Measurements from ENCODE around the gene FXYD6. TPM values are rescaled to one million over a fixed set of nuclear protein-coding genes. Genes with fewer than 3 reads are reported as not detected.

Gene FXYD6
- total and polyA plus RNA-seq, 4 donors, result 4.7 to 22.5 (median 12.3) TPM

GRCh38 chr11:117877120-117877784 lies 794 bp upstream of the FXYD6 start:
- Histone ChIP-seq H3K27me3 (ENCODE audit: control insufficient read depth in 4 of 4, insufficient read depth in 4 of 4, low read length in 3 of 4) (peaks cover 0 to 19% (median 1%) of the 10 kb centered on the region in 4 donors), H3K36me3 (ENCODE audit: control insufficient read depth in 4 of 4, insufficient read depth in 3 of 4, low read depth in 1 of 4, low read length in 3 of 4) (no peaks in the 10 kb centered on the region), H3K9ac (ENCODE audit: low read depth in 1 of 2, low read length in 2 of 2) (no peak overlapping the region), H3K4me1 (ENCODE audit: control insufficient read depth in 4 of 4, insufficient read depth in 4 of 4, low read length in 3 of 4) (peaks cover 0 to 15% (median 8%) of the 10 kb centered on the region in 4 donors), H3K27ac (ENCODE audit: low read depth in 1 of 2, low read length in 2 of 2) (peak overlapping the region; percentile 6 to 77), H3K4me3 (ENCODE audit: low read depth in 1 of 3, low read length in 3 of 3) (peak overlapping the region in 1 of 3 donors; percentile 44), H3K9me3 (ENCODE audit: control insufficient read depth in 4 of 4, low read length in 3 of 4) (no peaks in the 10 kb centered on the region)
- DNase-seq (ENCODE audit: low spot score), result peak; percentile 28
- 30% methylated on average over 12 of the region's 12 CpGs for WGBS
- TF ChIP-seq RAD21 (IDR thresholded peaks at IDR 0.05), result no peak
- no peak for TF ChIP-seq GABPA (IDR thresholded peaks at IDR 0.05 in 1 of 2, conservative IDR thresholded peaks at IDR 0.05 in 1 of 2)
- TF ChIP-seq ZBTB33 (IDR thresholded peaks at IDR 0.05), result no peak
- no peak for TF ChIP-seq JUND (IDR thresholded peaks at IDR 0.05)

GRCh38 chr11:117876059-117876340 lies 458 bp downstream of the FXYD6 start:
- Histone ChIP-seq H3K4me1 (ENCODE audit: control insufficient read depth in 4 of 4, insufficient read depth in 4 of 4, low read length in 3 of 4) (peaks cover 0 to 15% (median 8%) of the 10 kb centered on the region in 4 donors), H3K27ac (ENCODE audit: low read depth in 1 of 2, low read length in 2 of 2) (peak overlapping the region; percentile 59 to 61), H3K9ac (ENCODE audit: low read depth in 1 of 2, low read length in 2 of 2) (peak overlapping the region in 1 of 2 donors; percentile 22), H3K27me3 (ENCODE audit: control insufficient read depth in 4 of 4, insufficient read depth in 4 of 4, low read length in 3 of 4) (peaks cover 0 to 16% (median 1%) of the 10 kb centered on the region in 4 donors), H3K36me3 (ENCODE audit: control insufficient read depth in 4 of 4, insufficient read depth in 3 of 4, low read depth in 1 of 4, low read length in 3 of 4) (no peaks in the 10 kb centered on the region), H3K4me3 (ENCODE audit: low read depth in 1 of 3, low read length in 3 of 3) (peak overlapping the region in 2 of 3 donors; percentile 43 to 44), H3K9me3 (ENCODE audit: control insufficient read depth in 4 of 4, low read length in 3 of 4) (no peaks in the 10 kb centered on the region)
- 4% methylated on average over 9 of the region's 9 CpGs for WGBS
- no peak for TF ChIP-seq RXRA (IDR thresholded peaks at IDR 0.05)
- no peak for TF ChIP-seq REST (IDR thresholded peaks at IDR 0.05)
- TF ChIP-seq EGR1 (IDR thresholded peaks at IDR 0.05; ENCODE audit: low read depth in 2 of 2), result no peak
- no peak for TF ChIP-seq FOXA2 (IDR thresholded peaks at IDR 0.05)
- TF ChIP-seq NR2F2 (IDR thresholded peaks at IDR 0.05), result no peak
- TF ChIP-seq SP1 (IDR thresholded peaks at IDR 0.05), result no peak
- no peak for TF ChIP-seq MAX (IDR thresholded peaks at IDR 0.05)
- TF ChIP-seq JUND (IDR thresholded peaks at IDR 0.05), result no peak
- no peak for TF ChIP-seq HNF4G (IDR thresholded peaks at IDR 0.05)
- TF ChIP-seq TAF1 (conservative IDR thresholded peaks at IDR 0.05), result no peak
- no peak for TF ChIP-seq YY1 (IDR thresholded peaks at IDR 0.05)
- no peak for TF ChIP-seq RAD21 (IDR thresholded peaks at IDR 0.05)
- no peak for TF ChIP-seq GABPA (IDR thresholded peaks at IDR 0.05 in 1 of 2, conservative IDR thresholded peaks at IDR 0.05 in 1 of 2)
- no peak for TF ChIP-seq ZBTB33 (IDR thresholded peaks at IDR 0.05)
- DNase-seq (ENCODE audit: low spot score), result peak; percentile 27
